ENCODE results near the gene CFAP43.

CFAP43 gene

DNA sequence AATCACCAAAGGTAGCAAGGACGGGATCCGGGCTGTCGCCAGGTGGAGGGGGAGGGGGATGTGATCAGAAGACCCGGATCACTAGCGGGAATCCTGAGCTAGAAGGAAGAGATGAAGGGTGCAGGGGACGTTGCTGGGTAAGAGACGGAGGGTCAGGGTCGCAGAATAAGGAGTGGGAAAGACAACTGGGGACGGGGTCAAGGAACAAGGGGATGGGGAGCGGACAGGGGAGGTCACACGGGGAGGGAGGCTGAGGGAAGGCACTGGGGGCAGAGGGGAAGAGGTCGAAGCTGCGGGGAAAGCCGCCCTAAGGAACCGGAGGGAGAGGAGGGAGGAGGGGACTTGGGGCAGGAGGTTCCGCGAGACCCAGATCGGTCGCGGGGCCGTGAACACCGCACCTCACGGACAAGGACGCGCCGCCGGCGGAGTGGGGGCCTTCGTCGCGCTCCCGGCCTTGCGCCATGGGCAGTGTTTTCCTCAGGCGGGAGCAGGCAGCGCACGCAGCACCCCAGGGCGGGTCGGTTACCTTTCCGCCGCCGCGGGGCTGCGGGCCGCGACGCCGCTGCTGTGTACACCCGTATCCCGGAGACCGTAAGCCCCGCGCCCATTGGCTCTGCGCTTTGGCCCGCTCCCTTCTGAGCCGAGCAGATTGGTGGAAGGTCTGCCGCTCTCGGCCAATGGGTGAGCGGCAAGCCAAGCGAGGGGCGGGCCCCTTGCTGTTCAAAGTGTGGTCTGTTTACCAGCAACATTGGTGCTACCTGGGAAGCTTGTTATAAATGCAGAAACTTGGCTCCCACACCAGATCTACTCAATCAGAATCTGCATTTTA lies at the start of gene CFAP43:
Gene CFAP43, minus strand, starts transcription at position 581 of the 829 bp plus-strand sequence. Its CDS starts 118 bp downstream, at position 463.
- DNase-seq: peak; percentile 97 to 100

DNA sequence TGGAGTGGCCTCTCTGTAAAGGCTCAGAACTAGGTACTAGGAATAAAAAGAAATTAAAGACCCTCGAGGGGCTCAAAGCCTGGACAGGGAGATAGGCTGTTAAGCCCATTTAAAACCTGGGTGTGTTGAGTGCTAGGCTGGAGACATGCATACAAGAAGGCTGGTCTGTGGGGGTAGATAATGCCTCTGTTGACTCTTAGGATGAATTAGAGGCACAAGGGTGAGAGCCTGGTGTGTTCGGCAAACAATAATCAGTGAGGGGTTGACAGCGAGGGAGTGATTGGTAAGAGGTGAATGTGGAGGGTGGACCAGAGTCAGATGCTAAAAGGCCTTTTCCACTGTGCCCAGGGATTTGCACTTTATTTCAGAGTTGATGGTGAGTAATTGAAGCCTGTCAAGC lies 49.5 kb upstream of the CFAP43 start:
- no peak for DNase-seq

- no peak for DNase-seq
Observed at GRCh38 chr10:104279550-104280259, 47.5 kb upstream of the CFAP43 start.

GRCh38 chr10:104277785-104278184 lies 45.6 kb upstream of the CFAP43 start:
- no peak for DNase-seq

GRCh38 chr10:104276192-104276591 lies 44.0 kb upstream of the CFAP43 start:
- DNase-seq: no peak

GRCh38 chr10:104274762-104275721 lies 42.9 kb upstream of the CFAP43 start:
- DNase-seq: peak; percentile 20 to 55

DNA sequence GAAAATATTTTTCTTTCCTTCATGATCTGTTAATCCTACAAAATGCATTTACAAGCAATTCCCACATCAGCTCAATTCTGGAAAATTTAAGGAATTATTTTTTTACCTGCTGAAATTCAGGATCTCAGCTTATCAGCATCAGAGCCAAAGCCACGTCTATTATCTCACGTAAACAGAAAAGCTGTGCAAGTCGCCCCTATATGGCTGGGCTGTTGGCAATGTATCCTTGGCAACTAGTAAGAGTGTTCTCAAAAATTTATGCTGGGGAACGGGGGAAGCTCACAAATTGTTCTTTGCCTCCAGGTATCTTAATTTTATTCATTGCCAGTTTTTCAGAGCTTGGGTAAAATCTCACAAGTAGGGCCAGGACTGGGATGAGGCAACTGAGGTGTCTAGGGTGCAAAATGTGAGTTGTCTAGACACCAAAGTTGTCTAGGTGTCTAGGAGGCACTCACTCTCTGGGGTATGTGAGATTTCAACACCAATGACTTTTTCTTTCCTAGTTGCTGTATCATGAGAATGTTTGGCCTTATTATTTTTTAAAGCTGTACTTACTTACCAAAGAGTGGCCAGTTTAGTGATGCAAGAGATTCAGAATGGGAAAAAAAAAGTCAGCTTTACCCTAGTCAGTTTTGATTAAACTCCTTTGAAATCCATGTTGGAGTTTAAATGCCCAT lies 41.9 kb upstream of the CFAP43 start:
- no peak for DNase-seq

GRCh38 chr10:104273286-104273685 lies 41.1 kb upstream of the CFAP43 start:
- no peak for DNase-seq

- peak; percentile 95 to 99 for DNase-seq
Observed at GRCh38 chr10:104268713-104269645, 36.8 kb upstream of the CFAP43 start, which contains the start of gene GSTO2. Gene GSTO2, plus strand, starts transcription at chr10:104269184. Its CDS starts 5,732 bp downstream, at chr10:104274916.

DNA sequence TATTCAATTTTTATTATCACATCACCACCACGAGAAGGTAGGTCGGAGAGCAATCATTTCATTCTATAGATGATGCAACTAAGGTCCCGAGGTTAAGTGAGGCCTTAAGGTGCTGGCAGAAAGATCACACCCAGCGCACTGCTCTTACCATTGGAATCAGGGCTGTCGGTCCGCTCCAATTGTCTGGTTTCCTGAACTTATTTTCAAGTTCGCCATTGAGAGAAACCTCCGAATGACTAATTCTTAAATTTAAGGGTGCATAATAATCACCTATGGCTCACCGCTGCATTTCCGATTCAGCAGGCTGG lies 36.2 kb upstream of the CFAP43 start:
- DNase-seq: no peak

- DNase-seq: peak in 1 of 2 experiments; percentile 22
Observed at GRCh38 chr10:104267721-104268404, 35.7 kb upstream of the CFAP43 start.

DNA sequence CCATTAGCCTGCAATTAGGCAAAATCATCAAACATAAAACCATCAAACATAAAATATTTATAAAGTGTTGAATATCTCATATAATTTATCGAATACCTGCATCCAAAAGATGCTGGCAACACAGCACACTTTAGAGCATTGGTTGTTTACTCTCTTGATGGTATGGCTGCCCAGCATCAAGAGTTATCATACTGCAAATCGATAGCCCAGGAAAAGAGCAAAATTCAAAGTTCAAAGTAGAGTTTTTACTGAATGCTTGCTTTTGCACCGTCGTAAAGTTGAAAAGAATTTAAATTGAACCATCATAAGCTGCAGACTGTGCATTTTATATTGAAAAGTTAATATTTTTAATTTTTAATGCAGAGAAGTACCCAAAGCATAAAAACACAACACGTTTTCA lies 32.6 kb upstream of the CFAP43 start:
- DNase-seq: no peak

- no peak for DNase-seq
Observed at GRCh38 chr10:104262055-104262454, 29.9 kb upstream of the CFAP43 start.

GRCh38 chr10:104260775-104261115 lies 28.6 kb upstream of the CFAP43 start:
- DNase-seq: no peak

- DNase-seq: no peak
Observed at GRCh38 chr10:104259999-104260774, 28.0 kb upstream of the CFAP43 start.

DNA sequence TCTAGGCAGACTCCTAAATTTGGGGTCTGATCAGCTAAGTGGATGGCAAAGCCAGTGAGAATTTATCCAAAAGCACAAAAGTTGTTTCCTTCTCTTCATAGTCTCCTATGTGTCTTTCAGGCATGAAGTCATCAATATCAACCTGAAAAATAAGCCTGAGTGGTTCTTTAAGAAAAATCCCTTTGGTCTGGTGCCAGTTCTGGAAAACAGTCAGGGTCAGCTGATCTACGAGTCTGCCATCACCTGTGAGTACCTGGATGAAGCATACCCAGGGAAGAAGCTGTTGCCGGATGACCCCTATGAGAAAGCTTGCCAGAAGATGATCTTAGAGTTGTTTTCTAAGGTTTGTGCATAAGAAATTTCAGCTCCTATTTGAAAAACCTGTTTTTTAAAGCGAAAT lies 27.3 kb upstream of the CFAP43 start:
- DNase-seq: no peak

DNA sequence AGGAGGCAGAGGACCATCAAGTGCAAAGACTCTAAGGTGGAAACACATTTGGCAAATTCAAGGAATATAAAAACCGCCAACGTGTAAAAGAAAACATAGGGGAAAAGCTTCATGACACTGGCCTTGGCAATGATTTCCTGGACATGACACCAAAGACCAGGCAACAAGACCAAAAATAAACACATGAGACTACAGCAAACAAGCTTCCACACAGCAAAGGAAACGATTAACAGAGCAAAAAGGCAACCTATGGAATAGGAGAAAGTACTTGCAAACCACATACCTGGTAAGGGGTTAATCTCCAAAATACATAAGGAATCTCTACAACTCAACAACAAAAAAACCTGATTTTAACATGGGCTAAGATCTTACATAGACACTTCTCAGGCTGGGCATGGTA lies 26.0 kb upstream of the CFAP43 start:
- no peak for DNase-seq

DNA sequence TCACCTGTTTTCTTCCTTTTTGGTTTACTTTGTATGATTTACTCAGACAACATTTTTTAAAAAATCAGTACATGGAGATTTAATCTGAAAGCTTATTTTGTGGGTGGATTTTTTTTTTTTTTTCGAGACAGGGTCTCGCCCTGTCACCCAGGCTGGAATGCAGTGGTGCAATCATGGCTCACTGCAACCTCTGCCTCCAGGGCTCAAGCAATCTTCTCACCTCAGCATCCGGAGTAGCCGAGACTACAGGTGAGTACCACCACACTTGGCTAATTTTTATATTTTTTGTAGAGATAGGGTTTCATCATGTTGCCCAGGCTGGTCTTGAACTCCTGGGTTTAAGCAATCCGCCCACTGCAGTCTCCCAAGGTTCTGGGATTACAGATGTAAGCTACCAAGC lies 25.1 kb upstream of the CFAP43 start:
- no peak for DNase-seq

- DNase-seq: no peak
Observed at GRCh38 chr10:104256335-104256961, 24.3 kb upstream of the CFAP43 start.
